K562 (cell line): ENCODE results near the gene KRTAP3-2. TPM values are rescaled to one million over a fixed set of nuclear protein-coding genes. Genes with fewer than 3 reads are reported as not detected.

ENCODE experiments used
- ATAC-seq: fragments of 200-7000 bp; cut with Tn5 transposase; 3 replicates; pipeline ENCODE4 v1.9.1; 2020; ENCODE audit warnings: moderate library complexity
- BruUV-seq: library from RNA; stranded (reverse); fragments of 400-500 nt; replicated peaks from 2 replicates; lab custom pipeline; 2021; lab: Mats Ljungman, UMichigan
- CTCF ChIA-PET: fragments of 300-600 bp; formaldehyde crosslinking; extraction: SDS; loops from one replicate; lab custom pipeline; 2021; ENCODE audit warnings: low intra/inter-chr PET ratio; lab: Yijun Ruan, JAX
- POLR2A ChIA-PET: fragments of 300-600, 350-650 bp; sonication (Branson Sonifier 250); formaldehyde crosslinking; extraction: SDS; loops from one replicate; lab custom pipeline; 2021; ENCODE audit warnings: antibody characterized with exemption, inconsistent platforms; lab: Yijun Ruan, JAX
- DNase-seq, 4 experiments: peaks; one replicate each; pipeline versions ENCODE4 v3.0.0 to v3.0.0-alpha.2; 2011 to 2018; ENCODE audit warnings: low spot score in 3 of 4, mixed read lengths in 3 of 4; ENCODE audit errors: extremely low read depth in 1 of 4
- FAIRE-seq: peaks from 2 replicates; lab custom pipeline; 2011; peaks lifted over from hg19 to GRCh38; lab: Jason Lieb, UNC
- H2AFZ ChIP-seq: 2 replicates; pipeline ENCODE4 v1.6.0; 2011; ENCODE audit warnings: low read depth, low read length, control low read depth, inconsistent platforms
- H3K27ac ChIP-seq: fragments of 200-600 bp; 3 replicates; pipeline ENCODE4 v1.8.0; 2011; ENCODE audit warnings: low read depth, mild to moderate bottlenecking, control low read depth, inconsistent platforms, low read length, moderate library complexity, mixed read lengths; ENCODE audit errors: extremely low read depth
- H3K27me3 ChIP-seq, 2 experiments: fragments of 300-600 bp in 1 of 2; 2 replicates in 1 of 2; 3 replicates in 1 of 2; pipeline versions ENCODE4 v1.6.0 to v1.8.0; 2011; ENCODE audit warnings: inconsistent platforms in 2 of 2, low read length in 2 of 2, mild to moderate bottlenecking in 1 of 2, mixed read lengths in 1 of 2, moderate library complexity in 1 of 2; ENCODE audit not compliant: control insufficient read depth in 2 of 2, insufficient read depth in 2 of 2
- H3K36me3 ChIP-seq: fragments of 300-600 bp; 3 replicates; pipeline ENCODE4 v1.8.0; 2011; ENCODE audit warnings: mild to moderate bottlenecking, low read length, inconsistent platforms; ENCODE audit not compliant: control insufficient read depth, insufficient read depth
- H3K4me1 ChIP-seq, 2 experiments: fragments of 200-600 bp in 1 of 2; replicated peaks in 1 of 2; 2 replicates in 1 of 2; 3 replicates in 1 of 2; pipeline versions ENCODE4 v1.5.1 to v1.8.0; 2011; ENCODE audit warnings: inconsistent platforms in 2 of 2, low read length in 2 of 2, mild to moderate bottlenecking in 1 of 2, mixed read lengths in 1 of 2, moderate library complexity in 1 of 2; ENCODE audit not compliant: control insufficient read depth in 2 of 2, insufficient read depth in 2 of 2
- H3K4me2 ChIP-seq: 2 replicates; pipeline ENCODE4 v1.6.1; 2011; ENCODE audit warnings: low read length, control low read depth, inconsistent platforms, mixed read lengths; ENCODE audit not compliant: insufficient read depth
- H3K4me3 ChIP-seq: fragments of 200-600 bp; sonication (generic), shearing (Covaris generic); 2 replicates; pipeline ENCODE4 v1.5.1; 2016; ENCODE audit warnings: control low read depth, inconsistent platforms
- H3K79me2 ChIP-seq: fragments of 200-600 bp; 3 replicates; pipeline ENCODE4 v1.8.0; 2011; ENCODE audit warnings: low read length, inconsistent platforms; ENCODE audit not compliant: control insufficient read depth, insufficient read depth
- H3K9ac ChIP-seq, 2 experiments: 2 replicates each; pipeline versions ENCODE4 v1.6.0 to v1.6.1; 2011; ENCODE audit warnings: low read depth in 2 of 2, low read length in 2 of 2, control low read depth in 1 of 2, inconsistent platforms in 1 of 2, mild to moderate bottlenecking in 1 of 2, mixed read lengths in 1 of 2; ENCODE audit not compliant: insufficient read depth in 1 of 2
- H3K9me1 ChIP-seq: one replicate; pipeline ENCODE4 v1.6.0; 2011; ENCODE audit warnings: inconsistent platforms, mild to moderate bottlenecking, low read length, moderate library complexity; ENCODE audit not compliant: control insufficient read depth, insufficient read depth
- H3K9me3 ChIP-seq: replicated peaks from 2 replicates; pipeline ENCODE4 v1.5.1; 2011; ENCODE audit warnings: low read depth, low read length, inconsistent platforms; ENCODE audit not compliant: control insufficient read depth, insufficient read depth
- H4K20me1 ChIP-seq: replicated peaks from 2 replicates; pipeline ENCODE4 v1.6.1; 2011; ENCODE audit warnings: low read length, inconsistent platforms, mixed read lengths; ENCODE audit not compliant: control insufficient read depth, insufficient read depth
- ETV1 ChIP-seq: fragments of 450-650 bp; conservative IDR thresholded peaks from 2 replicates; pipeline ENCODE4 v1.6.1; 2016; ENCODE audit warnings: missing genetic modification characterization, control low read depth, low read depth, missing compliant biosample characterization
- MYNN ChIP-seq, 2 experiments: sonication (generic); formaldehyde crosslinking in 1 of 2; IDR thresholded peaks; 2 replicates each; pipeline versions ENCODE4 v1.5.0 to v1.6.1; 2016 to 2020; ENCODE audit warnings: antibody characterized with exemption in 1 of 2, missing genetic modification reagents in 1 of 2
- NR1H2 ChIP-seq: sonication (generic); formaldehyde crosslinking; IDR thresholded peaks from 2 replicates; pipeline ENCODE4 v1.4.0; 2020; ENCODE audit warnings: mild to moderate bottlenecking, missing genetic modification reagents
- ZBTB8A ChIP-seq: fragments of 450-650 bp; IDR thresholded peaks from 2 replicates; pipeline ENCODE4 v1.6.1; 2018; ENCODE audit warnings: mild to moderate bottlenecking, moderate library complexity; ENCODE audit not compliant: partially characterized antibody
- ZNF316 ChIP-seq: fragments of 450-650 bp; IDR thresholded peaks from 2 replicates; pipeline ENCODE4 v1.6.1; 2016
- WGBS: fragments of 100-300 bp; shearing (Covaris generic); methylation state at CpG from one replicate; pipeline ENCODE4 v1.1.6; 2016; ENCODE audit warnings: low coverage, mixed read lengths; ENCODE audit not compliant: insufficient coverage; ENCODE audit errors: missing lambda C conversion rate; 5-methylcytosine and 5-hydroxymethylcytosine counted together
- in situ Hi-C: fragments of 300-500 bp; cut with MboI; formaldehyde crosslinking; loops from 4 replicates; pipeline ENCODE4 v1.15.0; 2018; ENCODE audit warnings: inconsistent platforms, mixed read lengths
- intact Hi-C: fragments of 100-400 bp; cut with micrococcal nuclease; formaldehyde crosslinking; loops from 2 replicates; pipeline ENCODE4 v1.14.2; 2022
- polyA plus RNA-seq, 8 experiments: library from polyadenylated mRNA; depleted of rRNA in 4 of 8; stranded (reverse) in 5 of 8; unstranded in 3 of 8; fragments of >200 nt; fragmentation: Nextera tagmentation in 2 of 8; fragmentation: Illumina TruSeq in 1 of 8; extraction: Ambion mirVana in 2 of 8; extraction: Trizol in 1 of 8; gene quantifications; 2 replicates each; pipeline versions ENCODE4 v1.2.1 to v1.2.3, GENCODE V29; 2011 to 2014; ENCODE audit warnings: inconsistent platforms in 1 of 8, missing spikeins in 1 of 8
- total RNA-seq, 7 experiments: library from RNA; depleted of rRNA in 6 of 7; stranded (reverse); fragments of >200 nt in 6 of 7; fragmentation: Illumina TruSeq in 2 of 7; extraction: Trizol in 2 of 7; gene quantifications; 2 replicates each; pipeline versions ENCODE4 v1.2.1 to v1.2.3, GENCODE V29; 2011 to 2021; ENCODE audit warnings: low replicate concordance in 1 of 7
- TF ChIP-seq, protein P1 (sequence below): fragments of 200-800 bp; sonication (Bioruptor generic); IDR thresholded peaks from 2 replicates; pipeline ENCODE4 v1.6.1; 2017; ENCODE audit warnings: missing genetic modification characterization, missing compliant biosample characterization

KRTAP3-2 gene
- total and polyA plus RNA-seq, 9 of the 15 experiments (the other 6 are each of a cell fraction or from before 2014, with no cell fraction given) = not detected

- H3K4me2 ChIP-seq = no peak overlapping the region
- H3K4me3 ChIP-seq = no peak overlapping the region
- in situ Hi-C loops = no loop called here
- no peaks in the 10 kb centered on the region for H4K20me1 ChIP-seq
- no TSS peak for BruUV-seq
- no peaks in the 10 kb centered on the region for H3K36me3 ChIP-seq
- no peak overlapping the region for H3K9ac ChIP-seq
- H3K27me3 ChIP-seq = peaks cover 0 to 6% of the 10 kb centered on the region in 2 experiments; a peak in 3 of 5 replicates
- DNase-seq = no peak
- no peak overlapping the region for H2AFZ ChIP-seq
- intact Hi-C loops = no loop called here
- H3K9me3 ChIP-seq = no peaks in the 10 kb centered on the region
- no peaks in the 10 kb centered on the region for H3K9me1 ChIP-seq
- CTCF ChIA-PET = no interaction called here
- FAIRE-seq = no peak
- WGBS = 0% methylated on average over 4 of the region's 4 CpGs
- no peaks in the 10 kb centered on the region for H3K79me2 ChIP-seq
- H3K27ac ChIP-seq = no peak overlapping the region
- POLR2A ChIA-PET = no interaction called here
- H3K4me1 ChIP-seq = no peaks in the 10 kb centered on the region
- TF ChIP-seq ZNF316 (peak; percentile 31), MYNN (IDR thresholded peaks at IDR 0.05) (no peak), MYNN (CRISPR knock-in tag; IDR thresholded peaks at IDR 0.05) (no peak), ETV1 (tag) (no peak), NR1H2 (no peak), ZBTB8A (no peak)
- TF ChIP-seq, protein P1, sequence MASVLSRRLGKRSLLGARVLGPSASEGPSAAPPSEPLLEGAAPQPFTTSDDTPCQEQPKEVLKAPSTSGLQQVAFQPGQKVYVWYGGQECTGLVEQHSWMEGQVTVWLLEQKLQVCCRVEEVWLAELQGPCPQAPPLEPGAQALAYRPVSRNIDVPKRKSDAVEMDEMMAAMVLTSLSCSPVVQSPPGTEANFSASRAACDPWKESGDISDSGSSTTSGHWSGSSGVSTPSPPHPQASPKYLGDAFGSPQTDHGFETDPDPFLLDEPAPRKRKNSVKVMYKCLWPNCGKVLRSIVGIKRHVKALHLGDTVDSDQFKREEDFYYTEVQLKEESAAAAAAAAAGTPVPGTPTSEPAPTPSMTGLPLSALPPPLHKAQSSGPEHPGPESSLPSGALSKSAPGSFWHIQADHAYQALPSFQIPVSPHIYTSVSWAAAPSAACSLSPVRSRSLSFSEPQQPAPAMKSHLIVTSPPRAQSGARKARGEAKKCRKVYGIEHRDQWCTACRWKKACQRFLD (CRISPR knock-in tag) = no peak
- no peak for ATAC-seq
These were observed 37.6 kb downstream of the KRTAP3-2 start for GRCh38 chr17:40962059-40962561.
